Stimulated activated CD4-positive, alpha-beta T cell treated with anti-CD3 and anti-CD28 coated beads, Interleukin-1b, Interleukin-23, amount 100 ng/mL, for 48 hours (primary cell): ENCODE data around the gene ATP9A.
A peak's percentile ranks its signal among the peaks of the same experiment; 100 is the strongest.
"Not testable (repeated sequence)": the region's sequence is repeated elsewhere in the genome, so short reads cannot be mapped to it uniquely, and the experiment has no call there.

Source experiments
- DNase-seq: peaks from one replicate; pipeline ENCODE4 v3.0.0-alpha.2; 2020

Gene ATP9A

GRCh38 chr20:51796340-51796739 is 28.1 kb upstream of the ATP9A start:
- no peak for DNase-seq

- no peak for DNase-seq
Observed at GRCh38 chr20:51792960-51793359, 24.8 kb upstream of the ATP9A start.

- no peak for DNase-seq
Observed at GRCh38 chr20:51791626-51792025, 23.4 kb upstream of the ATP9A start.

- no peak for DNase-seq
Observed at GRCh38 chr20:51790256-51790655, 22.1 kb upstream of the ATP9A start.

- no peak for DNase-seq
Observed at GRCh38 chr20:51789434-51789833, 21.2 kb upstream of the ATP9A start.

GRCh38 chr20:51788822-51789221 is 20.6 kb upstream of the ATP9A start:
- DNase-seq: no peak

GRCh38 chr20:51784299-51784698 is 16.1 kb upstream of the ATP9A start:
- DNase-seq: no peak

- DNase-seq: not testable (repeated sequence)
Observed at GRCh38 chr20:51778229-51778759, 10.1 kb upstream of the ATP9A start.

- no peak for DNase-seq
Observed at GRCh38 chr20:51775241-51775640, 7.1 kb upstream of the ATP9A start.

GRCh38 chr20:51772236-51772635 is 4.0 kb upstream of the ATP9A start:
- DNase-seq: no peak

GRCh38 chr20:51769976-51770615 is 1.9 kb upstream of the ATP9A start:
- no peak for DNase-seq

GRCh38 chr20:51768759-51769517 is 748 bp upstream of the ATP9A start:
- peak; percentile 5 for DNase-seq

GRCh38 chr20:51766994-51767866 is 960 bp downstream of the ATP9A start:
- peak; percentile 47 for DNase-seq

GRCh38 chr20:51765381-51765780 is 2.8 kb downstream of the ATP9A start:
- not testable (repeated sequence) for DNase-seq

GRCh38 chr20:51763965-51764602 is 4.1 kb downstream of the ATP9A start:
- no peak for DNase-seq

- DNase-seq: no peak
Observed at GRCh38 chr20:51760905-51761546, 7.2 kb downstream of the ATP9A start.

- no peak for DNase-seq
Observed at GRCh38 chr20:51759769-51760510, 8.2 kb downstream of the ATP9A start.

GRCh38 chr20:51758978-51759544 is 9.1 kb downstream of the ATP9A start:
- no peak for DNase-seq

GRCh38 chr20:51757226-51757625 is 11.0 kb downstream of the ATP9A start:
- DNase-seq: no peak

- DNase-seq: no peak
Observed at GRCh38 chr20:51756653-51757052, 11.5 kb downstream of the ATP9A start.

- not testable (repeated sequence) for DNase-seq
Observed at GRCh38 chr20:51753220-51753619, 15.0 kb downstream of the ATP9A start.
